A549 (cell line): ENCODE measurements around the gene FAM20C. TPM values are rescaled to one million over a fixed set of nuclear protein-coding genes. Genes with fewer than 3 reads are reported as not detected.

Experiments
- ATAC-seq, 2 experiments: fragments of 200-7000 bp in 1 of 2; fragments of >200 bp in 1 of 2; cut with Nextera tagmentation in 1 of 2; cut with Tn5 transposase in 1 of 2; 3 replicates each; pipeline versions ENCODE4 v1.8.0 to v1.9.1; 2018 to 2020; ENCODE audit warnings: mild to moderate bottlenecking in 1 of 2, moderate library complexity in 1 of 2
- CTCF ChIA-PET: fragments of 300-600 bp; sonication (Branson Sonifier 250); formaldehyde crosslinking; extraction: SDS; loops from one replicate; lab custom pipeline; 2021; ENCODE audit warnings: antibody characterized with exemption, inconsistent platforms; lab: Yijun Ruan, JAX
- POLR2A ChIA-PET: fragments of 350-600 bp; formaldehyde crosslinking; extraction: SDS; loops from one replicate; lab custom pipeline; 2021; ENCODE audit warnings: antibody characterized with exemption, inconsistent platforms; lab: Yijun Ruan, JAX
- DNase-seq, 2 experiments: peaks; one replicate each; pipeline versions ENCODE4 v3.0.0 to v3.0.0-alpha.2; 2011 to 2016; ENCODE audit warnings: low read depth in 1 of 2, low spot score in 1 of 2
- FAIRE-seq: peaks from 2 replicates; lab custom pipeline; 2011; peaks lifted over from hg19 to GRCh38; lab: Jason Lieb, UNC
- H3K27ac ChIP-seq, 2 experiments: fragments of >200 bp; sonication (Bioruptor Twin); formaldehyde crosslinking; 3 replicates each; pipeline ENCODE4 v1.5.1; 2016 to 2017
- H3K4me1 ChIP-seq: fragments of >200 bp; sonication (Bioruptor Twin); formaldehyde crosslinking; 3 replicates; pipeline ENCODE4 v1.6.1; 2016
- H3K4me2 ChIP-seq: fragments of >200 bp; sonication (Bioruptor Twin); formaldehyde crosslinking; 3 replicates; pipeline ENCODE4 v1.6.1; 2016
- H3K4me3 ChIP-seq: fragments of >200 bp; sonication (Bioruptor Twin); formaldehyde crosslinking; 3 replicates; pipeline ENCODE4 v1.5.1; 2016
- H3K9me3 ChIP-seq: fragments of >200 bp; sonication (Bioruptor Twin); formaldehyde crosslinking; 3 replicates; pipeline ENCODE4 v1.6.1; 2016
- BHLHE40 ChIP-seq: IDR thresholded peaks from 2 replicates; pipeline ENCODE4 v1.6.1; 2012; ENCODE audit warnings: low read depth, low read length, inconsistent platforms
- CBX2 ChIP-seq: fragments of 200-600 bp; sonication (generic); IDR thresholded peaks from 2 replicates; pipeline ENCODE4 v1.6.1; 2016; ENCODE audit warnings: low read depth, mild to moderate bottlenecking, borderline replicate concordance
- CBX8 ChIP-seq: fragments of 200-600 bp; sonication (generic); IDR thresholded peaks from 2 replicates; pipeline ENCODE4 v1.6.1; 2016
- CHD4 ChIP-seq: fragments of 200-600 bp; sonication (generic); IDR thresholded peaks from 2 replicates; pipeline ENCODE4 v1.6.1; 2016; ENCODE audit warnings: antibody characterized with exemption, mild to moderate bottlenecking, borderline replicate concordance
- EHF ChIP-seq: fragments of 250-450 bp; sonication (Bioruptor Pico); IDR thresholded peaks from 2 replicates; pipeline ENCODE4 v1.5.0; 2020; ENCODE audit warnings: mild to moderate bottlenecking
- EHMT2 ChIP-seq: fragments of 200-600 bp; sonication (generic); IDR thresholded peaks from 2 replicates; pipeline ENCODE4 v1.6.1; 2016; ENCODE audit warnings: antibody characterized with exemption, low read depth, mild to moderate bottlenecking, moderate library complexity
- EP300 ChIP-seq, 2 experiments: fragments of >200 bp; sonication (Bioruptor Twin); formaldehyde crosslinking; IDR thresholded peaks; 2 replicates in 1 of 2; 3 replicates in 1 of 2; pipeline ENCODE4 v1.6.1; 2016 to 2017
- ESRRA ChIP-seq: fragments of 150-350 bp; IDR thresholded peaks from 2 replicates; pipeline ENCODE4 v1.6.1; 2014; ENCODE audit warnings: mild to moderate bottlenecking, low read length, borderline replicate concordance
- FOSB ChIP-seq: fragments of 250-450 bp; sonication (Bioruptor Pico); IDR thresholded peaks from 2 replicates; pipeline ENCODE4 v1.5.0; 2020; ENCODE audit warnings: mild to moderate bottlenecking, moderate library complexity
- FOSL2 ChIP-seq, 2 experiments: fragments of 450-650 bp in 1 of 2; fragments of >200 bp in 1 of 2; sonication (Bioruptor Twin) in 1 of 2; formaldehyde crosslinking; IDR thresholded peaks; 2 replicates each; pipeline versions ENCODE4 v1.5.0 to v1.6.1; 2016 to 2020; ENCODE audit warnings: mild to moderate bottlenecking in 1 of 2, moderate library complexity in 1 of 2
- FOXS1 ChIP-seq: fragments of 250-450 bp; sonication (Bioruptor Pico); IDR thresholded peaks from 2 replicates; pipeline ENCODE4 v1.5.0; 2020; ENCODE audit warnings: mild to moderate bottlenecking, moderate library complexity
- HDAC2 ChIP-seq: fragments of 200-600 bp; sonication (generic); IDR thresholded peaks from 2 replicates; pipeline ENCODE4 v1.6.1; 2016
- HEYL ChIP-seq: fragments of 250-450 bp; sonication (Bioruptor Pico); IDR thresholded peaks from 2 replicates; pipeline ENCODE4 v1.8.0; 2021; ENCODE audit warnings: mild to moderate bottlenecking, moderate library complexity
- HOXA7 ChIP-seq: fragments of 250-450 bp; sonication (Bioruptor Pico); IDR thresholded peaks from 2 replicates; pipeline ENCODE4 v1.5.0; 2020; ENCODE audit warnings: mild to moderate bottlenecking, moderate library complexity
- HOXB5 ChIP-seq: fragments of 250-450 bp; sonication (Bioruptor Pico); IDR thresholded peaks from 2 replicates; pipeline ENCODE4 v1.5.0; 2020; ENCODE audit warnings: mild to moderate bottlenecking, moderate library complexity
- JUN ChIP-seq, 2 experiments: fragments of >200 bp; sonication (Bioruptor Twin); formaldehyde crosslinking; IDR thresholded peaks; 2 replicates in 1 of 2; 3 replicates in 1 of 2; pipeline ENCODE4 v1.6.1; 2016 to 2017
- MAFK ChIP-seq: fragments of 450-650 bp; IDR thresholded peaks from 2 replicates; pipeline ENCODE4 v1.6.1; 2014; ENCODE audit not compliant: partially characterized antibody
- POLR2A ChIP-seq: IDR thresholded peaks from 2 replicates; pipeline ENCODE4 v1.6.1; 2012; ENCODE audit warnings: mild to moderate bottlenecking, low read length
- RAD21 ChIP-seq, 2 experiments: fragments of >200 bp in 1 of 2; sonication (Bioruptor Twin) in 1 of 2; formaldehyde crosslinking in 1 of 2; IDR thresholded peaks in 1 of 2; conservative IDR thresholded peaks in 1 of 2; 2 replicates in 1 of 2; 3 replicates in 1 of 2; pipeline ENCODE4 v1.6.1; 2012 to 2018; ENCODE audit warnings: inconsistent platforms in 1 of 2
- RCOR1 ChIP-seq: fragments of 150-350 bp; IDR thresholded peaks from 2 replicates; pipeline ENCODE4 v1.6.1; 2014; ENCODE audit warnings: antibody characterized with exemption, low read length, low read depth
- REST ChIP-seq: fragments of 200-600 bp; sonication (generic); IDR thresholded peaks from 2 replicates; pipeline ENCODE4 v1.6.1; 2016; ENCODE audit warnings: antibody characterized with exemption, mild to moderate bottlenecking, moderate library complexity
- RFX5 ChIP-seq: fragments of 450-650 bp; IDR thresholded peaks from 2 replicates; pipeline ENCODE4 v1.7.1; 2014; ENCODE audit warnings: antibody characterized with exemption, mild to moderate bottlenecking, moderate library complexity
- RNF2 ChIP-seq: fragments of 200-600 bp; sonication (generic); IDR thresholded peaks from 2 replicates; pipeline ENCODE4 v1.6.1; 2016; ENCODE audit warnings: low read depth, mild to moderate bottlenecking, antibody characterized with exemption, moderate library complexity, borderline replicate concordance
- SMC3 ChIP-seq: fragments of >200 bp; sonication (Bioruptor Twin); formaldehyde crosslinking; IDR thresholded peaks from 3 replicates; pipeline ENCODE4 v1.6.1; 2018; ENCODE audit warnings: inconsistent platforms
- ZC3H11A ChIP-seq: fragments of 450-650 bp; IDR thresholded peaks from 2 replicates; pipeline ENCODE4 v1.6.1; 2014; ENCODE audit warnings: antibody characterized with exemption, mild to moderate bottlenecking
- ZSCAN20 ChIP-seq: fragments of 250-450 bp; sonication (Bioruptor Pico); IDR thresholded peaks from 2 replicates; pipeline ENCODE4 v1.8.0; 2022; ENCODE audit warnings: mild to moderate bottlenecking, moderate library complexity
- WGBS: methylation state at CpG from one replicate; pipeline ENCODE4 v1.1.6; 2017; ENCODE audit errors: missing lambda C conversion rate; 5-methylcytosine and 5-hydroxymethylcytosine counted together
- polyA plus RNA-seq, 4 experiments: library from polyadenylated mRNA; depleted of rRNA in 3 of 4; stranded (reverse); fragments of >200 nt; fragmentation: RNase III in 1 of 4; extraction: RNeasy Plus Mini Kit Qiagen cat#74134 plus additional on column Dnase treatment in 1 of 4; gene quantifications; 2 replicates in 3 of 4; 3 replicates in 1 of 4; pipeline ENCODE4 v1.2.3, GENCODE V29; 2011 to 2017
- TF ChIP-seq, protein P1 (sequence below): IDR thresholded peaks from 2 replicates; pipeline ENCODE4 v1.6.1; 2012
- TF ChIP-seq, protein P2 (sequence below): fragments of 450-650 bp; IDR thresholded peaks from 2 replicates; pipeline ENCODE4 v1.6.1; 2014; ENCODE audit warnings: antibody characterized with exemption

The FAM20C gene
- polyA plus RNA-seq, 2 of the 4 experiments (the other 2 are of a cell fraction) = 5.6 to 20.3 TPM

GRCh38 chr7:164882-165660, 27.3 kb upstream of the FAM20C start:
- H3K4me2 ChIP-seq = no peak overlapping the region
- POLR2A ChIA-PET = no interaction called here
- CTCF ChIA-PET = no interaction called here

GRCh38 chr7:165661-166337, 26.6 kb upstream of the FAM20C start:
- 64% methylated on average over 10 of the region's 10 CpGs for WGBS
- POLR2A ChIA-PET = no interaction called here
- TF ChIP-seq RAD21 (conservative IDR thresholded peaks at IDR 0.05 in 1 of 2, IDR thresholded peaks at IDR 0.05 in 1 of 2) (no peak), SMC3 (no peak), ZSCAN20 (CRISPR knock-in tag) (no peak), CBX8 (no peak), JUN (IDR thresholded peaks at IDR 0.05) (no peak), HOXB5 (CRISPR knock-in tag) (no peak), FOXS1 (no peak), CBX2 (no peak), HDAC2 (no peak)
- DNase-seq (no peak), FAIRE-seq (no peak), ATAC-seq (no peak)
- Histone ChIP-seq H3K4me2 (no peak overlapping the region), H3K4me3 (no peak overlapping the region), H3K4me1 (no peaks in the 10 kb centered on the region), H3K9me3 (no peaks in the 10 kb centered on the region), H3K27ac (no peak overlapping the region)
- CTCF ChIA-PET = no interaction called here

More at GRCh38 chr7:164882-165660, 27.3 kb upstream of the FAM20C start:
- TF ChIP-seq MAFK (no peak), RCOR1 (no peak)
- TF ChIP-seq, protein P1, sequence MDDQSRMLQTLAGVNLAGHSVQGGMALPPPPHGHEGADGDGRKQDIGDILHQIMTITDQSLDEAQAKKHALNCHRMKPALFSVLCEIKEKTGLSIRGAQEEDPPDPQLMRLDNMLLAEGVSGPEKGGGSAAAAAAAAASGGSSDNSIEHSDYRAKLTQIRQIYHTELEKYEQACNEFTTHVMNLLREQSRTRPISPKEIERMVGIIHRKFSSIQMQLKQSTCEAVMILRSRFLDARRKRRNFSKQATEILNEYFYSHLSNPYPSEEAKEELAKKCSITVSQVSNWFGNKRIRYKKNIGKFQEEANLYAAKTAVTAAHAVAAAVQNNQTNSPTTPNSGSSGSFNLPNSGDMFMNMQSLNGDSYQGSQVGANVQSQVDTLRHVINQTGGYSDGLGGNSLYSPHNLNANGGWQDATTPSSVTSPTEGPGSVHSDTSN = no peak
- TF ChIP-seq, protein P2, sequence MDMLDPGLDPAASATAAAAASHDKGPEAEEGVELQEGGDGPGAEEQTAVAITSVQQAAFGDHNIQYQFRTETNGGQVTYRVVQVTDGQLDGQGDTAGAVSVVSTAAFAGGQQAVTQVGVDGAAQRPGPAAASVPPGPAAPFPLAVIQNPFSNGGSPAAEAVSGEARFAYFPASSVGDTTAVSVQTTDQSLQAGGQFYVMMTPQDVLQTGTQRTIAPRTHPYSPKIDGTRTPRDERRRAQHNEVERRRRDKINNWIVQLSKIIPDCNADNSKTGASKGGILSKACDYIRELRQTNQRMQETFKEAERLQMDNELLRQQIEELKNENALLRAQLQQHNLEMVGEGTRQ = no peak
- DNase-seq (no peak), FAIRE-seq (no peak), ATAC-seq (no peak)
- no peak overlapping the region for H3K4me3 ChIP-seq
- 60% methylated on average over 11 of the region's 13 CpGs for WGBS
- no peaks in the 10 kb centered on the region for H3K4me1 ChIP-seq
- no peak overlapping the region for H3K27ac ChIP-seq
- H3K9me3 ChIP-seq = no peaks in the 10 kb centered on the region

GRCh38 chr7:166338-167060, 25.9 kb upstream of the FAM20C start:
- FAIRE-seq = no peak
- no peak for ATAC-seq
- ChIA-PET POLR2A (no interaction called here), CTCF (no interaction called here)
- H3K4me3 ChIP-seq = no peak overlapping the region
- 58% methylated on average over 17 of the region's 18 CpGs for WGBS
- no peak overlapping the region for H3K4me2 ChIP-seq
- no peak for DNase-seq
- H3K27ac ChIP-seq = no peak overlapping the region
- H3K9me3 ChIP-seq = no peaks in the 10 kb centered on the region
- no peaks in the 10 kb centered on the region for H3K4me1 ChIP-seq
- no peak for TF ChIP-seq CBX2
- TF ChIP-seq POLR2A = no peak
- no peak for TF ChIP-seq FOSL2 (IDR thresholded peaks at IDR 0.05)
- no peak for TF ChIP-seq FOSL2 (CRISPR knock-in tag; IDR thresholded peaks at IDR 0.05)
- TF ChIP-seq FOSB (CRISPR knock-in tag) = no peak
- no peak for TF ChIP-seq HEYL
- no peak for TF ChIP-seq RNF2
- TF ChIP-seq HOXA7 (CRISPR knock-in tag) = no peak
- TF ChIP-seq EHF (CRISPR knock-in tag) = no peak
- TF ChIP-seq REST = no peak
- no peak for TF ChIP-seq CHD4
- TF ChIP-seq RCOR1 = no peak
- TF ChIP-seq BHLHE40 = no peak
- no peak for TF ChIP-seq ZC3H11A
- TF ChIP-seq JUN (IDR thresholded peaks at IDR 0.05) = no peak
- no peak for TF ChIP-seq RFX5
- no peak for TF ChIP-seq EP300 (IDR thresholded peaks at IDR 0.05)
- no peak for TF ChIP-seq ESRRA
- TF ChIP-seq MAFK = no peak
- TF ChIP-seq EHMT2 = no peak
